Measurements from ENCODE around the gene C2CD3. TPM values are rescaled to one million over a fixed set of nuclear protein-coding genes. Genes with fewer than 3 reads are reported as not detected.

The C2CD3 gene
- total and polyA plus RNA-seq, 10 of the 15 experiments (the other 5 are each of a cell fraction or from before 2014, with no cell fraction given), result 2.3 to 24.0 (median 16.3) TPM

DNA sequence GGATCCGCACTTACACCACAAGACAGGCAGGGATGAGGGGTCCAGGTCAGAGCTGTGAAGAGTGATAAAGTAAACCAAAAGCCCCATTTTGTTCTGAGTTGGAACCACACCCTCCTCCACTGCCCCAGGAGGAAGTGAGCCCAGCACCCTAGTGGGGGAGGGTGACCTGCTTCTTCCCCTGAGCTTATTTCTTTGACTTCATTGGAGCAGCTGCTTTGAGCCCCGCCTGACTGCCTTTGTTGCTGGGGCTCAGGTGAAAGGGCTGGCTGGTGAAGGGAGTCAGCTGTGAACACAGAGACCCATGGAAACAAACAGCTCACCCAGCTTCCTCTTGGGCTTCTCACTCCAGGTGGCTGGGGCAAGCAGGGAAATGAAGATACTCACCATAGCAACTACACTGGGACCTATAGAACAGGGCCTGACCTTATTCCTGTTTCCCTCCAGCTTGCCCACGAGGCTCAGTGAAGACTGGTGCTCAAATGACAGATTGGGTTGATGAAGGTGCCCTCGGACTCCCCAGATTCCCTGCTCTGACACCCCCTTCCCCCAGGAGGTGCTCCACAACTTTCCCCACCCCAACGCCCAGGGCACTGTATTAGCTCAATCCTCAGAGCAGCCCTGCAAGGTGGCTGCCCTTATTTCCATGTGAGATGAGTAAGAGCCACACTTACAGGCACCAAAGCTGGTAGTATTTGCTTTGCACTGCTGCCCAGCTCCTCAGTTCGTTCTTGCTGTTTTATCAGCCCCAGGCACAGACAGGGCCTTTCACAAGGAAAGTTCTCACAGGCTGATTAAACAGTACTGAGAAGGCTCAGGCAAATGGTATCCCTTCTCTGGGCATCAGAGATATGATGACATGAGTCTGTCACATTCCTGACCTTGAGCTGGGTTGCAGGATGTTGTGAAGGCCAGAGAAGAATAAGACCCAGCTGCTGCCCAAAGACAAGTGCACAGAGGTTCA is 190.5 kb downstream of the C2CD3 start:
- Histone ChIP-seq H3K4me1 (ENCODE audit: control insufficient read depth, insufficient read depth, low read length) (peaks cover 29% of the 10 kb centered on the region), H3K36me3 (ENCODE audit: control insufficient read depth in 2 of 2, insufficient read depth in 2 of 2, low read length in 1 of 2) (peaks cover 23% of the 10 kb centered on the region in 2 experiments), H3K79me2 (ENCODE audit: control insufficient read depth, insufficient read depth, low read length) (peaks cover 47% of the 10 kb centered on the region), H3K27me3 (replicated peaks in 1 of 2; ENCODE audit: control insufficient read depth in 2 of 2, insufficient read depth in 2 of 2, low read length in 1 of 2) (no peaks in the 10 kb centered on the region), H3K4me3 (peak overlapping the region; percentile 89), H4K20me1 (ENCODE audit: control insufficient read depth, insufficient read depth) (no peaks in the 10 kb centered on the region), H2AFZ (ENCODE audit: control insufficient read depth, low read depth, low read length) (peak overlapping the region; percentile 2; the same call in 1 of the 2 replicates), H3K27ac (ENCODE audit: control insufficient read depth, insufficient read depth) (peak overlapping the region; percentile 85), H3K4me2 (ENCODE audit: control insufficient read depth, insufficient read depth) (peak overlapping the region; percentile 88), H3K9me3 (replicated peaks; ENCODE audit: control insufficient read depth, insufficient read depth, low read length) (no peaks in the 10 kb centered on the region), H3K9ac (ENCODE audit: control insufficient read depth, insufficient read depth, low read length) (peak overlapping the region; percentile 92)
- ChIA-PET RAD21 (ENCODE audit: unreplicated experiment) (interaction anchor here (0.6 to 5.1 kb wide), 24 partner anchors 8 to 513 kb away, joined by 3 to 47 read pairs (median 4); partner anchors contain the start of genes C2CD3, LIPT2 and PPME1), POLR2A (interaction anchor here (0.6 to 4.3 kb wide), 21 partner anchors 10 to 595 kb away, joined by 3 to 41 read pairs (median 5); partner anchors contain the start of genes C2CD3, MRPL48 and PPME1), SMC1A (ENCODE audit: uncharacterized antibody, unreplicated experiment) (interaction anchor here (0.6 to 5.5 kb wide), 23 partner anchors 9 to 970 kb away, joined by 3 to 49 read pairs (median 6); partner anchors contain the start of genes C2CD3 and PPME1), CTCF (interaction anchor here (0.6 to 4.0 kb wide), 14 partner anchors 10 to 1878 kb away, joined by 3 to 48 read pairs (median 4); partner anchors contain the start of genes C2CD3 and PPME1)
- peak; percentile 91 for DNase-seq (ENCODE audit: low read depth, low spot score)
- WGBS (ENCODE audit: insufficient coverage, insufficient replicate concordance, low lambda C conversion rate, missing lambda C conversion rate), result 0% methylated on average over 6 of the region's 6 CpGs
- peak; percentile 66 for ATAC-seq
- FAIRE-seq, result peak; percentile 91
- in situ Hi-C loops (cut with MboI) (no loop called here), intact Hi-C loops (cut with micrococcal nuclease; ENCODE audit: unreplicated experiment) (loop anchor here (5.0 kb wide), 2 partner anchors 42 to 192 kb away; partner anchors contain the start of genes C2CD3 and PPME1)
- BruUV-seq (replicated peaks), result TSS peak; percentile 59
- peak; percentile 95 for TF ChIP-seq SPI1 (IDR thresholded peaks at IDR 0.05; ENCODE audit: borderline replicate concordance, insufficient read depth, low read depth, low read length)
- no peak for TF ChIP-seq CBX3 (IDR thresholded peaks at IDR 0.05; ENCODE audit: borderline replicate concordance, low read depth)
- peak; percentile 29; the same call in 1 of the 2 replicates for TF ChIP-seq NFIC (IDR thresholded peaks at IDR 0.05; ENCODE audit: low read depth, low read length)
- TF ChIP-seq, protein P1, sequence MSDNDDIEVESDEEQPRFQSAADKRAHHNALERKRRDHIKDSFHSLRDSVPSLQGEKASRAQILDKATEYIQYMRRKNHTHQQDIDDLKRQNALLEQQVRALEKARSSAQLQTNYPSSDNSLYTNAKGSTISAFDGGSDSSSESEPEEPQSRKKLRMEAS (IDR thresholded peaks at IDR 0.05; ENCODE audit: low read depth, low read length), result 0 out of 2 replicates have a peak, but pooled peaks have one; percentile 1
- TF ChIP-seq NFYB (IDR thresholded peaks at IDR 0.05; ENCODE audit: insufficient read depth, low read depth, low read length), result peak; percentile 73
- 0 out of 2 replicates have a peak, but pooled peaks have one; percentile 9 for TF ChIP-seq SMAD5 (IDR thresholded peaks at IDR 0.05; ENCODE audit: low read depth)
- TF ChIP-seq DPF2 (IDR thresholded peaks at IDR 0.05), result 0 out of 2 replicates have a peak, but pooled peaks have one; percentile 21
- peak; percentile 78; the same call in 1 of the 2 replicates for TF ChIP-seq NBN (IDR thresholded peaks at IDR 0.05)
- TF ChIP-seq, protein P2, sequence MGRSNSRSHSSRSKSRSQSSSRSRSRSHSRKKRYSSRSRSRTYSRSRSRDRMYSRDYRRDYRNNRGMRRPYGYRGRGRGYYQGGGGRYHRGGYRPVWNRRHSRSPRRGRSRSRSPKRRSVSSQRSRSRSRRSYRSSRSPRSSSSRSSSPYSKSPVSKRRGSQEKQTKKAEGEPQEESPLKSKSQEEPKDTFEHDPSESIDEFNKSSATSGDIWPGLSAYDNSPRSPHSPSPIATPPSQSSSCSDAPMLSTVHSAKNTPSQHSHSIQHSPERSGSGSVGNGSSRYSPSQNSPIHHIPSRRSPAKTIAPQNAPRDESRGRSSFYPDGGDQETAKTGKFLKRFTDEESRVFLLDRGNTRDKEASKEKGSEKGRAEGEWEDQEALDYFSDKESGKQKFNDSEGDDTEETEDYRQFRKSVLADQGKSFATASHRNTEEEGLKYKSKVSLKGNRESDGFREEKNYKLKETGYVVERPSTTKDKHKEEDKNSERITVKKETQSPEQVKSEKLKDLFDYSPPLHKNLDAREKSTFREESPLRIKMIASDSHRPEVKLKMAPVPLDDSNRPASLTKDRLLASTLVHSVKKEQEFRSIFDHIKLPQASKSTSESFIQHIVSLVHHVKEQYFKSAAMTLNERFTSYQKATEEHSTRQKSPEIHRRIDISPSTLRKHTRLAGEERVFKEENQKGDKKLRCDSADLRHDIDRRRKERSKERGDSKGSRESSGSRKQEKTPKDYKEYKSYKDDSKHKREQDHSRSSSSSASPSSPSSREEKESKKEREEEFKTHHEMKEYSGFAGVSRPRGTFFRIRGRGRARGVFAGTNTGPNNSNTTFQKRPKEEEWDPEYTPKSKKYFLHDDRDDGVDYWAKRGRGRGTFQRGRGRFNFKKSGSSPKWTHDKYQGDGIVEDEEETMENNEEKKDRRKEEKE (IDR thresholded peaks at IDR 0.05), result no peak
- peak; percentile 49 for TF ChIP-seq PAX5 (IDR thresholded peaks at IDR 0.05; ENCODE audit: borderline replicate concordance, low read depth, low read length)
- peak; percentile 39 for TF ChIP-seq EED (IDR thresholded peaks at IDR 0.05; ENCODE audit: low read depth)
- TF ChIP-seq CHD1 (IDR thresholded peaks at IDR 0.05; ENCODE audit: low read depth, low read length), result 0 out of 2 replicates have a peak, but pooled peaks have one; percentile 32
- no peak for TF ChIP-seq YBX1 (IDR thresholded peaks at IDR 0.05)
- TF ChIP-seq SP1 (IDR thresholded peaks at IDR 0.05; ENCODE audit: low read depth, low read length), result peak; percentile 55
- TF ChIP-seq MXI1 (IDR thresholded peaks at IDR 0.05; ENCODE audit: low read depth, low read length), result peak; percentile 82
- TF ChIP-seq POLR2A (IDR thresholded peaks at IDR 0.05; ENCODE audit: low read depth, low read length), result peak; percentile 49; the same call in 1 of the 2 replicates
- no peak for TF ChIP-seq JUND (IDR thresholded peaks at IDR 0.05; ENCODE audit: low read depth, low read length)
- TF ChIP-seq RUNX3 (IDR thresholded peaks at IDR 0.05; ENCODE audit: low read length), result peak; percentile 51
